Heart right ventricle (tissue), 16 donors: Measurements from ENCODE around the gene SIGLEC9. TPM values are rescaled to one million over a fixed set of nuclear protein-coding genes. Genes with fewer than 3 reads are reported as not detected.

Source experiments
- ATAC-seq, 8 donors: fragments of 200-7000 bp; cut with Tn5 transposase; one replicate each; pipeline ENCODE4 v1.9.1; 2020; ENCODE audit warnings: mild to moderate bottlenecking in 8 of 8, moderate library complexity in 8 of 8, moderate number of reproducible peaks in 1 of 8
- DNase-seq, 2 donors: peaks; one replicate each; pipeline ENCODE4 v3.0.0-alpha.2; 2020
- H3K27ac ChIP-seq, 10 donors: fragments of 200-600 bp; sonication (generic) in 2 of 10; one replicate each; pipeline versions ENCODE4 v1.5.0 to v1.8.0; 2020 to 2022; ENCODE audit warnings: mild to moderate bottlenecking in 3 of 10
- H3K27me3 ChIP-seq, 7 donors: fragments of 200-600 bp; one replicate each; pipeline ENCODE4 v1.8.0; 2021 to 2022; ENCODE audit warnings: mild to moderate bottlenecking in 2 of 7
- H3K36me3 ChIP-seq, 9 donors: fragments of 200-600 bp; sonication (generic) in 1 of 9; one replicate each; pipeline versions ENCODE4 v1.5.0 to v1.8.0; 2020 to 2022; ENCODE audit warnings: mild to moderate bottlenecking in 2 of 9
- H3K4me1 ChIP-seq, 9 donors: fragments of 200-600 bp; sonication (generic) in 1 of 9; one replicate each; pipeline versions ENCODE4 v1.5.0 to v1.8.0; 2020 to 2022; ENCODE audit warnings: mild to moderate bottlenecking in 4 of 9
- H3K4me3 ChIP-seq, 10 donors: fragments of 200-600 bp; sonication (generic) in 2 of 10; one replicate each; pipeline versions ENCODE4 v1.5.0 to v1.8.0; 2020 to 2022; ENCODE audit warnings: mild to moderate bottlenecking in 7 of 10, moderate library complexity in 2 of 10
- H3K9me3 ChIP-seq, 11 donors: fragments of 200-600 bp in 10 of 11; sonication (generic) in 2 of 11; one replicate each; pipeline versions ENCODE4 v1.5.0 to v1.8.0; 2013 to 2022; ENCODE audit warnings: mild to moderate bottlenecking in 2 of 11, control low read depth in 1 of 11, moderate library complexity in 1 of 11
- CTCF ChIP-seq, 9 donors: fragments of 200-600 bp; sonication (generic) in 2 of 9; IDR thresholded peaks; one replicate each; pipeline versions ENCODE4 v1.5.0 to v1.8.0; 2021 to 2022; ENCODE audit warnings: antibody characterized with exemption in 9 of 9, mild to moderate bottlenecking in 5 of 9, moderate library complexity in 1 of 9
- WGBS, 2 donors: extraction: QIAGEN DNeasy Blood & Tissue Kit; methylation state at CpG; one replicate each; pipeline ENCODE4 v1.1.7; 2013; ENCODE audit warnings: inconsistent platforms in 1 of 2; 5-methylcytosine and 5-hydroxymethylcytosine counted together
- intact Hi-C, 10 donors: fragments of 100-400 bp; cut with DNase I; formaldehyde crosslinking; loops; one replicate each; pipeline versions ENCODE4 v1.11.1 to v1.14.2; 2022
- polyA plus RNA-seq, 2 donors: library from polyadenylated mRNA; stranded (reverse); fragments of 200-250 nt; gene quantifications; one replicate each; pipeline ENCODE4 v1.2.3, GENCODE V29; 2013
- total RNA-seq, 10 donors: library from RNA; stranded (reverse); fragmentation: NEBNext Ultra II Directional in 3 of 10; extraction: Animal tissue kit (Norgen Biotek cat#: 25700) in 3 of 10; gene quantifications; one replicate each; pipeline versions ENCODE4 v1.2.1 to v1.2.4, GENCODE V29; 2021 to 2023
- donor health status: Arrhythmogenic right ventricular cardiomyopathy.
- donor health status: ischemic (EF 13 %, LVEDD 7.1; RV severe dilation, severe dysfunction).
- donor health status: healthy with polysubstance abuse.
- donor health status: DM: no; HTN: yes; CAD: no.
- donor health status: DM: no; HTN: no; CAD: no.
- donor health status: ischemic (EF 25% LVEDD 6.9; RV normal size, moderate dysfunction).
- donor health status: ischemic (EF 25% LVEDD 5.7; RV mildly dilated, moderate dysfunction).
- donor health status: healthy.
- donor health status: DM: yes; HTN: yes; CAD: no.
- donor health status: Ischemic cardiomyopathy.
- donor health status: ischemic (EF 35%, LVEDD 5.7; RV mildly dilated, moderate dysfunction).
- donor health status: nonischemic (EF 11% LVEDD 7.7; RV severe dilation, severe dysfunction).
- donor health status: DM: yes; HTN: yes; CAD: no.
- donor health status: PGD.
- donor health status: ischemic (EF 29% LVEDD 5.4; RV normal size, mild dysfunction).
- donor health status: nonischemic (EF 23%, LVEDD 6.1; RV moderate dilation, normal function).

The SIGLEC9 gene
- total and polyA plus RNA-seq, 12 donors = 0.41 to 7.0 (median 1.1) TPM; not detected in 1

- no peak overlapping the region for H3K27ac ChIP-seq
- no peak for TF ChIP-seq CTCF (IDR thresholded peaks at IDR 0.05)
- peaks cover 0 to 4% (median 0%) of the 10 kb centered on the region in 7 donors for H3K27me3 ChIP-seq
- H3K9me3 ChIP-seq = no peaks in the 10 kb centered on the region
- peaks cover 0 to 7% (median 3%) of the 10 kb centered on the region in 9 donors for H3K4me1 ChIP-seq
- 39 to 42% methylated on average over 4 of the region's 4 CpGs for WGBS, 2 donors
- ATAC-seq (no peak), DNase-seq (no peak)
- intact Hi-C loops = loop anchor here in 1 of 10 donors (5.0 kb wide), 1 partner anchor 56 kb away; the partner anchor contains the start of gene KLK11
- no peak overlapping the region for H3K4me3 ChIP-seq
- H3K36me3 ChIP-seq = no peaks in the 10 kb centered on the region
These were observed 41.5 kb upstream of the SIGLEC9 start for GRCh38 chr19:51083181-51083580.

- intact Hi-C loops = loop anchor here in 1 of 10 donors (5.0 kb wide), 1 partner anchor 56 kb away; the partner anchor contains the start of gene KLK11
- DNase-seq (no peak), ATAC-seq (no peak)
- Histone ChIP-seq H3K27me3 (peaks cover 0 to 4% (median 0%) of the 10 kb centered on the region in 7 donors), H3K9me3 (no peaks in the 10 kb centered on the region), H3K36me3 (no peaks in the 10 kb centered on the region), H3K4me3 (no peak overlapping the region), H3K27ac (no peak overlapping the region), H3K4me1 (peaks cover 0 to 7% (median 3%) of the 10 kb centered on the region in 9 donors)
- TF ChIP-seq CTCF (IDR thresholded peaks at IDR 0.05) = no peak
- WGBS, 2 donors = 72 to 78% methylated on average over 14 of the region's 14 CpGs
These were observed 40.9 kb upstream of the SIGLEC9 start for GRCh38 chr19:51083783-51084182.

GRCh38 chr19:51084505-51084904 is 40.2 kb upstream of the SIGLEC9 start:
- no peaks in the 10 kb centered on the region for H3K36me3 ChIP-seq
- no peak overlapping the region for H3K4me3 ChIP-seq
- H3K4me1 ChIP-seq = peaks cover 0 to 4% (median under 1%) of the 10 kb centered on the region in 9 donors
- WGBS, 2 donors = 77 to 81% methylated on average over 6 to 7 of the region's 7 CpGs
- DNase-seq = no peak
- ATAC-seq = no peak
- H3K9me3 ChIP-seq = no peaks in the 10 kb centered on the region
- no peak for TF ChIP-seq CTCF (IDR thresholded peaks at IDR 0.05)
- intact Hi-C loops = loop anchor here in 1 of 10 donors (5.0 kb wide), 1 partner anchor 57 kb away; the partner anchor contains the start of gene KLK11
- no peak overlapping the region for H3K27ac ChIP-seq
- peaks cover 0 to 4% (median 0%) of the 10 kb centered on the region in 7 donors for H3K27me3 ChIP-seq

- no peaks in the 10 kb centered on the region for H3K9me3 ChIP-seq
- H3K27ac ChIP-seq = no peak overlapping the region
- WGBS, 2 donors = 87 to 88% methylated on average over 18 of the region's 18 CpGs
- intact Hi-C loops = no loop called here
- no peaks in the 10 kb centered on the region for H3K4me1 ChIP-seq
- ATAC-seq = no peak
- peaks cover 0 to 4% (median 0%) of the 10 kb centered on the region in 7 donors for H3K27me3 ChIP-seq
- H3K36me3 ChIP-seq = no peaks in the 10 kb centered on the region
- no peak for DNase-seq
- no peak for TF ChIP-seq CTCF (IDR thresholded peaks at IDR 0.05)
- H3K4me3 ChIP-seq = no peak overlapping the region
These were observed 38.4 kb upstream of the SIGLEC9 start for GRCh38 chr19:51086153-51086850.
